ENCODE data around the gene KIF14. TPM values are rescaled to one million over a fixed set of nuclear protein-coding genes. Genes with fewer than 3 reads are reported as not detected.

Gene KIF14
- total and polyA plus RNA-seq, 2 of the 8 experiments (the other 6 are each of a cell fraction or from before 2014, with no cell fraction given) = 2.6 to 23.3 TPM

DNA sequence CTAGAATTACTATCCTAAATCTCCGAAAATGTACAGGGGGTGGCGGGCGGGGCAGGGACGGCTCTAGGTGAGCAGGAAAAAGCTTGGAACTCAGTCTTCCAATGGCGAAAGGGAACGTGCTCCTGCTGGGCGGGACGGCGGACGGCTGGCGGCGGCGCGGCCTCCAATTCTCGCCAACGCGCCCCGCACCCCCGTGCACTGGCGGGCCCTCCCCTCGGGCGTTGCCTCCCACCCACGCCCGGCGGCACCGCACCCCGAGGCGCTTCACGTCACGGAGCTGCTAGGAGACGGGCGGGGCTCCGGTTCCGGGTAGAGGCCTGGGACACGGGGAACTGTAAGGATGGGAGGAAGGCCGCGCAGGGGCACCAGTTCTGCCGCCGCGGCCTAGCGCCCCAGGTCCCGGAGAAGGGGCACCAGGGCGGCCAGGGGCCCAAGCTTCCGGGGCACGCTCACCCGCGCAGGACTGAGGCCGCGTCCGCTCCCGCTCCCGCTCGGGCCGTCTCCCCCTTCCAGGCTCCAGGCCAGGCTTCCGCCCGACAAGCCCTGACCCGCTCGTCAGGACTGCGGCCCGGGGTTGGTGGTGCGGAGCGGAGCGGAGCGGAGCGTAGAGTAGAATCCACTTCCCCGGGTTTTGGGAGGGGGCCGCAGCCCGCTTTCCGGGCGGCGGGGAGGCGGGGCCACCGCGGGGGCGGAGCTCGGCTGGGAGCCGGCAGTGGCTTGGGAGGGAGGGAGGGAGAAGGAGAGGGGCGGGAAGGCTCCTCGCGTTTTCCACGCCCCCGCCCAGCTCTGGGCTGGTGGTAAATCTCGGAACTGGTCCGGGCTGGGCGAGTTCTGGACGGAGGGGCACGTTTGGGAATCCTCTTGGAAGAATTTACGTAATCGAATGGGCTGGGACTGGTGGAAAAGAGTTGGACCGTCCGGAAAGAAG lies 49.0 kb upstream of the KIF14 start, which contains the start of gene DDX59 (continued):
- TF ChIP-seq GABPA (IDR thresholded peaks at IDR 0.05; ENCODE audit: borderline replicate concordance, insufficient read depth, low read length) (no peak), HDAC6 (IDR thresholded peaks at IDR 0.05; ENCODE audit: low read depth, low read length) (no peak), JUN (IDR thresholded peaks at IDR 0.05; ENCODE audit: low read depth, low read length) (0 out of 2 replicates have a peak, but pooled peaks have one; percentile 2), EGR1 (IDR thresholded peaks at IDR 0.05; ENCODE audit: borderline replicate concordance, low read depth, low read length) (peak; percentile 86), CHD2 (IDR thresholded peaks at IDR 0.05; ENCODE audit: low read length) (no peak; the same call in 1 of the 2 replicates), CHD1 (IDR thresholded peaks at IDR 0.05; ENCODE audit: low read depth, low read length) (no peak), CTBP2 (IDR thresholded peaks at IDR 0.05; ENCODE audit: borderline replicate concordance, insufficient read depth, insufficient read length, low read length) (no peak), RFX5 (IDR thresholded peaks at IDR 0.05; ENCODE audit: borderline replicate concordance, low read depth, low read length) (peak; percentile 33; the same call in 1 of the 2 replicates), SP4 (IDR thresholded peaks at IDR 0.05; ENCODE audit: low read length) (no peak), ATF2 (IDR thresholded peaks at IDR 0.05; ENCODE audit: low read length) (no peak), HDAC2 (IDR thresholded peaks at IDR 0.05; ENCODE audit: borderline replicate concordance in 1 of 2, low read depth in 2 of 2, low read length in 2 of 2) (0 out of 4 replicates have a peak, but pooled peaks of 1 of the 2 experiments have one; percentile 7), YY1 (IDR thresholded peaks at IDR 0.05; ENCODE audit: low read depth, low read length) (peak; percentile 58), POLR2A (IDR thresholded peaks at IDR 0.05; ENCODE audit: control extremely low read depth in 1 of 2, low read depth in 2 of 2, low read length in 2 of 2) (peak; percentile 81 to 89), TEAD4 (IDR thresholded peaks at IDR 0.05; ENCODE audit: low read depth, low read length) (peak; percentile 29; the same call in 1 of the 2 replicates), CEBPB (IDR thresholded peaks at IDR 0.05; ENCODE audit: low read depth, low read length) (peak; percentile 76), TAF7 (optimal IDR thresholded peaks at IDR 0.05; ENCODE audit: borderline replicate concordance, low read depth, low read length) (peak; percentile 78), TAF1 (IDR thresholded peaks at IDR 0.05; ENCODE audit: low read depth, low read length) (peak; percentile 83), PHF8 (conservative IDR thresholded peaks at IDR 0.05; ENCODE audit: low read depth, low read length) (peak; percentile 96), SIRT6 (IDR thresholded peaks at IDR 0.05; ENCODE audit: low read length) (no peak), SIN3A (conservative IDR thresholded peaks at IDR 0.05 in 1 of 2, IDR thresholded peaks at IDR 0.05 in 1 of 2; ENCODE audit: low read depth in 1 of 2, low read length in 2 of 2) (peak; percentile 15 to 61; a peak in 3 of 4 replicates), JUND (IDR thresholded peaks at IDR 0.05; ENCODE audit: low read length) (0 out of 2 replicates have a peak, but pooled peaks have one; percentile 22), KDM4A (IDR thresholded peaks at IDR 0.05; ENCODE audit: low read depth, low read length, severe bottlenecking) (peak; percentile 75)

Data from H1 (cell line).